Measurements from ENCODE around the gene PSMC3IP. TPM values are rescaled to one million over a fixed set of nuclear protein-coding genes. Genes with fewer than 3 reads are reported as not detected.
"Not testable (repeated sequence)": the region's sequence is repeated elsewhere in the genome, so short reads cannot be mapped to it uniquely, and the experiment has no call there.

PSMC3IP gene
- total RNA-seq, 4 donors from 2014 or later: 1.4 to 5.8 (median 4.5) TPM

- no peak for TF ChIP-seq POLR2A (IDR thresholded peaks at IDR 0.05)
- no peak for TF ChIP-seq CTCF (IDR thresholded peaks at IDR 0.05)
- H3K4me1 ChIP-seq: peaks cover 8 to 9% of the 10 kb centered on the region in 2 donors
- no peak overlapping the region for H3K4me3 ChIP-seq (replicated peaks in 1 of 3)
- H3K27ac ChIP-seq: no peak overlapping the region
- H3K36me3 ChIP-seq: peaks cover 21 to 30% of the 10 kb centered on the region in 2 donors
- H3K9me3 ChIP-seq: no peaks in the 10 kb centered on the region
- H3K27me3 ChIP-seq: no peaks in the 10 kb centered on the region
- 85 to 89% methylated on average over 13 to 17 of the region's 17 CpGs for WGBS, 2 donors
- intact Hi-C loops (cut with DNase I): no loop called here
- no peak for DNase-seq
Measured at GRCh38 chr17:42541041-42541833, 36.3 kb downstream of the PSMC3IP start.

GRCh38 chr17:42540558-42540957 lies 37.0 kb downstream of the PSMC3IP start:
- H3K27ac ChIP-seq; intact Hi-C loops (cut with DNase I); H3K27me3 ChIP-seq; H3K4me3 ChIP-seq (replicated peaks in 1 of 3); H3K9me3 ChIP-seq; DNase-seq: not testable (repeated sequence)
- H3K4me1 ChIP-seq: peaks cover 8 to 11% of the 10 kb centered on the region in 2 donors
- H3K36me3 ChIP-seq: peaks cover 21 to 30% of the 10 kb centered on the region in 2 donors
- WGBS, 2 donors: 94 to 97% methylated on average over 4 of the region's 4 CpGs

- Histone ChIP-seq H3K4me3 (replicated peaks in 1 of 3) (no peak overlapping the region), H3K4me1 (peaks cover 8 to 19% of the 10 kb centered on the region in 2 donors), H3K9me3 (no peaks in the 10 kb centered on the region), H3K36me3 (peaks cover 19 to 21% of the 10 kb centered on the region in 2 donors), H3K27me3 (no peaks in the 10 kb centered on the region), H3K27ac (no peak overlapping the region)
- 96 to 98% methylated on average over 14 of the region's 14 CpGs for WGBS, 2 donors
- TF ChIP-seq POLR2A (IDR thresholded peaks at IDR 0.05) (no peak), CTCF (IDR thresholded peaks at IDR 0.05) (no peak)
- no peak for DNase-seq
- intact Hi-C loops (cut with DNase I): no loop called here
Measured at GRCh38 chr17:42538482-42538881, 39.0 kb downstream of the PSMC3IP start.

GRCh38 chr17:42537826-42538451 lies 39.6 kb downstream of the PSMC3IP start:
- Histone ChIP-seq H3K9me3 (no peaks in the 10 kb centered on the region), H3K36me3 (peaks cover 16 to 19% of the 10 kb centered on the region in 2 donors), H3K4me1 (peaks cover 8 to 19% of the 10 kb centered on the region in 2 donors), H3K4me3 (replicated peaks in 1 of 3) (no peak overlapping the region), H3K27me3 (no peaks in the 10 kb centered on the region), H3K27ac (no peak overlapping the region)
- TF ChIP-seq POLR2A (IDR thresholded peaks at IDR 0.05) (no peak), CTCF (IDR thresholded peaks at IDR 0.05) (no peak)
- 96 to 98% methylated on average over 5 of the region's 5 CpGs for WGBS, 2 donors
- intact Hi-C loops (cut with DNase I): no loop called here
- no peak for DNase-seq

- peak overlapping the region in 2 of 3 donors; percentile 22 to 37 for H3K4me3 ChIP-seq (replicated peaks in 1 of 3)
- DNase-seq: no peak
- peaks cover 8 to 22% of the 10 kb centered on the region in 2 donors for H3K4me1 ChIP-seq
- WGBS, 2 donors: 88 to 90% methylated on average over 23 to 28 of the region's 31 CpGs
- intact Hi-C loops (cut with DNase I): no loop called here
- H3K27ac ChIP-seq: peak overlapping the region in 2 of 3 donors; percentile 89 to 92
- H3K36me3 ChIP-seq: peaks cover 11 to 12% of the 10 kb centered on the region in 2 donors
- H3K9me3 ChIP-seq: no peaks in the 10 kb centered on the region
- H3K27me3 ChIP-seq: no peaks in the 10 kb centered on the region
- TF ChIP-seq POLR2A (IDR thresholded peaks at IDR 0.05) (no peak), CTCF (IDR thresholded peaks at IDR 0.05) (no peak)
Measured at GRCh38 chr17:42537156-42537805, 40.2 kb downstream of the PSMC3IP start.
